Fibroblast of lung (primary cell): ENCODE data around the gene DHH.

Experiments
- CTCF ChIP-seq, 2 donors: IDR thresholded peaks in 1 of 2; conservative IDR thresholded peaks in 1 of 2; 1 replicate in 1 of 2; 2 replicates in 1 of 2; pipeline ENCODE4 v1.5.1; 2011 to 2012; ENCODE audit warnings: low read length in 2 of 2, control low read depth in 1 of 2, inconsistent platforms in 1 of 2, low read depth in 1 of 2, mild to moderate bottlenecking in 1 of 2
- EZH2 ChIP-seq: IDR thresholded peaks from 2 replicates; pipeline ENCODE4 v1.5.1; 2012; ENCODE audit warnings: low read length, control low read depth, mild to moderate bottlenecking; ENCODE audit errors: missing control alignments

- TF ChIP-seq CTCF (conservative IDR thresholded peaks at IDR 0.05 in 1 of 2, IDR thresholded peaks at IDR 0.05 in 1 of 2; ENCODE audit: low read depth in 1 of 2, low read length in 2 of 2) (no peak), EZH2 (no peak)
Observed at GRCh38 chr12:49068879-49069506, 25.6 kb downstream of the DHH start.
